ENCODE measurements around the gene XRCC4. TPM values are rescaled to one million over a fixed set of nuclear protein-coding genes. Genes with fewer than 3 reads are reported as not detected.

XRCC4 gene
- total and polyA plus RNA-seq, 12 donors, result 2.4 to 15.8 (median 6.3) TPM

- Histone ChIP-seq H3K4me1 (replicated peaks in 1 of 2) (no peaks in the 10 kb centered on the region), H3K9me3 (replicated peaks in 1 of 3) (peaks cover 0 to 3% (median 3%) of the 10 kb centered on the region in 3 donors), H3K36me3 (replicated peaks in 1 of 2) (no peaks in the 10 kb centered on the region), H3K27ac (no peak overlapping the region), H3K4me3 (no peak overlapping the region), H3K27me3 (no peaks in the 10 kb centered on the region)
- no peak for TF ChIP-seq POLR2A (IDR thresholded peaks at IDR 0.05)
- TF ChIP-seq, protein P1, sequence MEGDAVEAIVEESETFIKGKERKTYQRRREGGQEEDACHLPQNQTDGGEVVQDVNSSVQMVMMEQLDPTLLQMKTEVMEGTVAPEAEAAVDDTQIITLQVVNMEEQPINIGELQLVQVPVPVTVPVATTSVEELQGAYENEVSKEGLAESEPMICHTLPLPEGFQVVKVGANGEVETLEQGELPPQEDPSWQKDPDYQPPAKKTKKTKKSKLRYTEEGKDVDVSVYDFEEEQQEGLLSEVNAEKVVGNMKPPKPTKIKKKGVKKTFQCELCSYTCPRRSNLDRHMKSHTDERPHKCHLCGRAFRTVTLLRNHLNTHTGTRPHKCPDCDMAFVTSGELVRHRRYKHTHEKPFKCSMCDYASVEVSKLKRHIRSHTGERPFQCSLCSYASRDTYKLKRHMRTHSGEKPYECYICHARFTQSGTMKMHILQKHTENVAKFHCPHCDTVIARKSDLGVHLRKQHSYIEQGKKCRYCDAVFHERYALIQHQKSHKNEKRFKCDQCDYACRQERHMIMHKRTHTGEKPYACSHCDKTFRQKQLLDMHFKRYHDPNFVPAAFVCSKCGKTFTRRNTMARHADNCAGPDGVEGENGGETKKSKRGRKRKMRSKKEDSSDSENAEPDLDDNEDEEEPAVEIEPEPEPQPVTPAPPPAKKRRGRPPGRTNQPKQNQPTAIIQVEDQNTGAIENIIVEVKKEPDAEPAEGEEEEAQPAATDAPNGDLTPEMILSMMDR (IDR thresholded peaks at IDR 0.05), result no peak
- DNase-seq, result no peak
- intact Hi-C loops (cut with DNase I), result no loop called here
- 60 to 67% (median 63%) methylated on average over 3 of the region's 3 CpGs for WGBS, 4 donors
These were observed 85.3 kb downstream of the XRCC4 start for GRCh38 chr5:83162601-83163000.

- Histone ChIP-seq H3K27ac (no peak overlapping the region), H3K9me3 (replicated peaks in 1 of 3) (no peaks in the 10 kb centered on the region), H3K36me3 (replicated peaks in 1 of 2) (no peaks in the 10 kb centered on the region), H3K27me3 (no peaks in the 10 kb centered on the region), H3K4me3 (no peak overlapping the region), H3K4me1 (replicated peaks in 1 of 2) (no peaks in the 10 kb centered on the region)
- no peak for DNase-seq
- TF ChIP-seq POLR2A (IDR thresholded peaks at IDR 0.05), result no peak
- TF ChIP-seq, protein P1 (IDR thresholded peaks at IDR 0.05), result no peak
- intact Hi-C loops (cut with DNase I), result no loop called here
These were observed 90.2 kb downstream of the XRCC4 start for GRCh38 chr5:83167538-83167937.

- WGBS, 4 donors, result 76 to 93% (median 90%) methylated on average over 2 of the region's 2 CpGs
- intact Hi-C loops (cut with DNase I), result no loop called here
- no peaks in the 10 kb centered on the region for H3K9me3 ChIP-seq (replicated peaks in 1 of 3)
- H3K36me3 ChIP-seq (replicated peaks in 1 of 2), result no peaks in the 10 kb centered on the region
- H3K27me3 ChIP-seq, result no peaks in the 10 kb centered on the region
- no peak overlapping the region for H3K27ac ChIP-seq
- H3K4me3 ChIP-seq, result no peak overlapping the region
- H3K4me1 ChIP-seq (replicated peaks in 1 of 2), result no peaks in the 10 kb centered on the region
- no peak for TF ChIP-seq POLR2A (IDR thresholded peaks at IDR 0.05)
- no peak for DNase-seq
These were observed 92.4 kb downstream of the XRCC4 start for GRCh38 chr5:83169571-83170337.

- DNase-seq, result no peak
- Histone ChIP-seq H3K4me1 (replicated peaks in 1 of 2) (no peaks in the 10 kb centered on the region), H3K9me3 (replicated peaks in 1 of 3) (no peaks in the 10 kb centered on the region), H3K27me3 (no peaks in the 10 kb centered on the region), H3K27ac (no peak overlapping the region), H3K4me3 (no peak overlapping the region), H3K36me3 (replicated peaks in 1 of 2) (no peaks in the 10 kb centered on the region)
- 85 to 100% (median 96%) methylated on average over 1 of the region's 1 CpG for WGBS, 4 donors
- intact Hi-C loops (cut with DNase I), result no loop called here
- TF ChIP-seq, protein P1 (IDR thresholded peaks at IDR 0.05), result no peak
- TF ChIP-seq POLR2A (IDR thresholded peaks at IDR 0.05), result no peak
These were observed 94.7 kb downstream of the XRCC4 start for GRCh38 chr5:83172011-83172410.

GRCh38 chr5:83172655-83173054 is 95.3 kb downstream of the XRCC4 start:
- TF ChIP-seq, protein P1 (IDR thresholded peaks at IDR 0.05), result no peak
- TF ChIP-seq POLR2A (IDR thresholded peaks at IDR 0.05), result no peak
- Histone ChIP-seq H3K4me1 (replicated peaks in 1 of 2) (no peaks in the 10 kb centered on the region), H3K9me3 (replicated peaks in 1 of 3) (no peaks in the 10 kb centered on the region), H3K36me3 (replicated peaks in 1 of 2) (no peaks in the 10 kb centered on the region), H3K27me3 (no peaks in the 10 kb centered on the region), H3K4me3 (no peak overlapping the region), H3K27ac (no peak overlapping the region)
- intact Hi-C loops (cut with DNase I), result no loop called here
- no peak for DNase-seq

All from adrenal gland (tissue), 12 donors.